Liver (tissue), 9 donors: ENCODE measurements around the gene PRPS2. TPM values are rescaled to one million over a fixed set of nuclear protein-coding genes. Genes with fewer than 3 reads are reported as not detected.

Experiments
- DNase-seq: peaks from one replicate; pipeline ENCODE4 v3.0.0-alpha.2; 2017; ENCODE audit warnings: low spot score
- H3K27ac ChIP-seq, 2 donors: one replicate each; pipeline ENCODE4 v1.7.0; 2013; ENCODE audit warnings: inconsistent platforms in 2 of 2, low read length in 2 of 2, control low read depth in 1 of 2, low read depth in 1 of 2, mild to moderate bottlenecking in 1 of 2
- H3K27me3 ChIP-seq, 4 donors: one replicate each; pipeline versions ENCODE4 v1.6.1 to v1.7.0; 2013; ENCODE audit warnings: low read length in 3 of 4, inconsistent platforms in 1 of 4, mild to moderate bottlenecking in 1 of 4, moderate library complexity in 1 of 4; ENCODE audit not compliant: control insufficient read depth in 4 of 4, insufficient read depth in 4 of 4
- H3K36me3 ChIP-seq, 4 donors: one replicate each; pipeline versions ENCODE4 v1.6.1 to v1.7.0; 2013; ENCODE audit warnings: low read length in 3 of 4, mild to moderate bottlenecking in 3 of 4, low read depth in 1 of 4, moderate library complexity in 1 of 4; ENCODE audit not compliant: control insufficient read depth in 4 of 4, insufficient read depth in 3 of 4
- H3K4me1 ChIP-seq, 4 donors: one replicate each; pipeline versions ENCODE4 v1.6.1 to v1.7.0; 2013; ENCODE audit warnings: low read length in 3 of 4, mild to moderate bottlenecking in 3 of 4, moderate library complexity in 1 of 4; ENCODE audit not compliant: control insufficient read depth in 4 of 4, insufficient read depth in 4 of 4
- H3K4me3 ChIP-seq, 3 donors: one replicate each; pipeline versions ENCODE4 v1.6.1 to v1.7.0; 2013; ENCODE audit warnings: low read length in 3 of 3, control low read depth in 1 of 3, low read depth in 1 of 3, mild to moderate bottlenecking in 1 of 3
- H3K9ac ChIP-seq, 2 donors: one replicate each; pipeline ENCODE4 v1.7.0; 2013; ENCODE audit warnings: low read length in 2 of 2, mild to moderate bottlenecking in 2 of 2, moderate library complexity in 2 of 2, control low read depth in 1 of 2, low read depth in 1 of 2
- H3K9me3 ChIP-seq, 4 donors: one replicate each; pipeline versions ENCODE4 v1.6.1 to v1.7.0; 2013; ENCODE audit warnings: low read length in 3 of 4; ENCODE audit not compliant: control insufficient read depth in 4 of 4
- ATF3 ChIP-seq: IDR thresholded peaks from 2 replicates; pipeline ENCODE4 v1.6.1; 2016; ENCODE audit warnings: antibody characterized with exemption
- CTCF ChIP-seq: fragments of 150-350 bp; IDR thresholded peaks from 2 replicates; pipeline ENCODE4 v1.5.1; 2017; ENCODE audit warnings: improper control_type of control experiment, low read depth, low read length; ENCODE audit not compliant: missing input control
- EGR1 ChIP-seq, 2 donors: IDR thresholded peaks; 2 replicates each; pipeline ENCODE4 v1.6.1; 2016 to 2018; ENCODE audit warnings: antibody characterized with exemption in 2 of 2, low read depth in 2 of 2
- FOXA1 ChIP-seq: IDR thresholded peaks from 2 replicates; pipeline ENCODE4 v1.6.1; 2016; ENCODE audit warnings: antibody characterized with exemption
- FOXA2 ChIP-seq: IDR thresholded peaks from 2 replicates; pipeline ENCODE4 v1.6.1; 2016; ENCODE audit warnings: antibody characterized with exemption
- GABPA ChIP-seq, 2 donors: IDR thresholded peaks in 1 of 2; conservative IDR thresholded peaks in 1 of 2; 2 replicates each; pipeline ENCODE4 v1.6.1; 2016; ENCODE audit warnings: antibody characterized with exemption in 2 of 2, mild to moderate bottlenecking in 1 of 2, moderate library complexity in 1 of 2
- HNF4G ChIP-seq: IDR thresholded peaks from 2 replicates; pipeline ENCODE4 v1.6.1; 2016; ENCODE audit warnings: antibody characterized with exemption
- MAX ChIP-seq: IDR thresholded peaks from 2 replicates; pipeline ENCODE4 v1.6.1; 2016; ENCODE audit warnings: antibody characterized with exemption
- NR2F2 ChIP-seq: IDR thresholded peaks from 2 replicates; pipeline ENCODE4 v1.6.1; 2016; ENCODE audit warnings: antibody characterized with exemption
- RAD21 ChIP-seq, 2 donors: IDR thresholded peaks; 2 replicates each; pipeline ENCODE4 v1.6.1; 2016; ENCODE audit warnings: antibody characterized with exemption in 2 of 2, mild to moderate bottlenecking in 2 of 2
- REST ChIP-seq: IDR thresholded peaks from 2 replicates; pipeline ENCODE4 v1.6.1; 2016; ENCODE audit warnings: antibody characterized with exemption, mild to moderate bottlenecking
- RXRA ChIP-seq, 2 donors: IDR thresholded peaks; 2 replicates each; pipeline ENCODE4 v1.6.1; 2017 to 2018; ENCODE audit warnings: antibody characterized with exemption in 2 of 2, mild to moderate bottlenecking in 1 of 2
- SP1 ChIP-seq: IDR thresholded peaks from 2 replicates; pipeline ENCODE4 v1.6.1; 2018; ENCODE audit warnings: antibody characterized with exemption, mild to moderate bottlenecking
- TAF1 ChIP-seq: conservative IDR thresholded peaks from 2 replicates; pipeline ENCODE4 v1.6.1; 2016; ENCODE audit warnings: antibody characterized with exemption, mild to moderate bottlenecking
- YY1 ChIP-seq: IDR thresholded peaks from 2 replicates; pipeline ENCODE4 v1.6.1; 2016; ENCODE audit warnings: antibody characterized with exemption, mild to moderate bottlenecking
- ZBTB33 ChIP-seq: IDR thresholded peaks from 2 replicates; pipeline ENCODE4 v1.6.1; 2016; ENCODE audit warnings: antibody characterized with exemption
- WGBS: extraction: QIAGEN DNeasy Blood & Tissue Kit; methylation state at CpG from one replicate; pipeline ENCODE4 v1.1.7; 2013; 5-methylcytosine and 5-hydroxymethylcytosine counted together
- polyA plus RNA-seq, 2 donors: library from polyadenylated mRNA; stranded (reverse) in 1 of 2; unstranded in 1 of 2; fragments of 200-250 nt in 1 of 2; fragments of >200 nt in 1 of 2; fragmentation: Nextera tagmentation in 1 of 2; extraction: Ambion mirVana in 1 of 2; gene quantifications; one replicate each; pipeline versions ENCODE4 v1.2.1 to v1.2.3, GENCODE V29; 2013 to 2015
- total RNA-seq, 2 donors: library from RNA; depleted of rRNA; stranded (reverse); fragments of >200 nt; gene quantifications; one replicate each; pipeline ENCODE4 v1.2.3, GENCODE V29; 2014
- donor health status: healthy.
- donor health status: healthy.
- donor health status: healthy.
- donor health status: healthy.
- donor health status: healthy.

PRPS2 gene
- total and polyA plus RNA-seq, 4 donors, result 12.7 to 19.9 (median 13.5) TPM

- Histone ChIP-seq H3K27ac (no peak overlapping the region), H3K9ac (no peak overlapping the region), H3K4me1 (no peaks in the 10 kb centered on the region), H3K27me3 (no peaks in the 10 kb centered on the region), H3K9me3 (no peaks in the 10 kb centered on the region), H3K36me3 (peaks cover 0 to 11% (median 5%) of the 10 kb centered on the region in 4 donors), H3K4me3 (no peak overlapping the region)
- no peak for TF ChIP-seq ZBTB33
- no peak for TF ChIP-seq TAF1
- TF ChIP-seq GABPA (IDR thresholded peaks at IDR 0.05 in 1 of 2, conservative IDR thresholded peaks at IDR 0.05 in 1 of 2), result no peak
- TF ChIP-seq RXRA (IDR thresholded peaks at IDR 0.05), result no peak
- no peak for TF ChIP-seq RAD21 (IDR thresholded peaks at IDR 0.05)
- TF ChIP-seq MAX, result no peak
- no peak for TF ChIP-seq HNF4G
- TF ChIP-seq FOXA1, result no peak
- no peak for TF ChIP-seq REST
- no peak for TF ChIP-seq YY1
- no peak for TF ChIP-seq NR2F2
- TF ChIP-seq EGR1 (IDR thresholded peaks at IDR 0.05; ENCODE audit: low read depth in 2 of 2), result no peak
- TF ChIP-seq FOXA2, result no peak
- no peak for TF ChIP-seq CTCF
- no peak for TF ChIP-seq SP1
- no peak for DNase-seq
- 98% methylated on average over 5 of the region's 5 CpGs for WGBS
Measured at GRCh38 chrX:12817528-12817927, 26.3 kb downstream of the PRPS2 start.

GRCh38 chrX:12819222-12819621 lies 28.0 kb downstream of the PRPS2 start:
- no peak overlapping the region for H3K9ac ChIP-seq
- H3K4me1 ChIP-seq, result no peaks in the 10 kb centered on the region
- no peak for TF ChIP-seq REST
- no peak for TF ChIP-seq YY1
- TF ChIP-seq CTCF, result no peak
- no peak for TF ChIP-seq FOXA2
- TF ChIP-seq FOXA1, result no peak
- no peak for TF ChIP-seq NR2F2
- TF ChIP-seq HNF4G, result no peak
- TF ChIP-seq ATF3, result no peak
- TF ChIP-seq EGR1 (IDR thresholded peaks at IDR 0.05; ENCODE audit: low read depth in 2 of 2), result no peak
- TF ChIP-seq RAD21 (IDR thresholded peaks at IDR 0.05), result no peak
- no peak overlapping the region for H3K27ac ChIP-seq
- DNase-seq, result no peak
- H3K36me3 ChIP-seq, result peaks cover 0 to 14% (median 5%) of the 10 kb centered on the region in 4 donors
- no peaks in the 10 kb centered on the region for H3K9me3 ChIP-seq
- no peak overlapping the region for H3K4me3 ChIP-seq
- H3K27me3 ChIP-seq, result no peaks in the 10 kb centered on the region
- WGBS, result 98% methylated on average over 9 of the region's 9 CpGs
